ENCODE measurements around the gene EMC8.
"Not testable (repeated sequence)": the region's sequence is repeated elsewhere in the genome, so short reads cannot be mapped to it uniquely, and the experiment has no call there.

EMC8 gene

GRCh38 chr16:85812031-85812807 lies 12.9 kb upstream of the EMC8 start:
- peak; percentile 9 for DNase-seq

GRCh38 chr16:85810742-85811115 lies 11.4 kb upstream of the EMC8 start:
- DNase-seq = no peak

GRCh38 chr16:85810097-85810741 lies 10.9 kb upstream of the EMC8 start:
- DNase-seq = no peak

GRCh38 chr16:85809645-85810044 lies 10.3 kb upstream of the EMC8 start:
- no peak for DNase-seq

- DNase-seq = no peak
These were observed 9.6 kb upstream of the EMC8 start for GRCh38 chr16:85808926-85809325.

GRCh38 chr16:85808104-85808503 lies 8.8 kb upstream of the EMC8 start:
- not testable (repeated sequence) for DNase-seq

GRCh38 chr16:85807340-85807739 lies 8.0 kb upstream of the EMC8 start:
- DNase-seq = not testable (repeated sequence)

- DNase-seq = no peak
These were observed 7.2 kb upstream of the EMC8 start for GRCh38 chr16:85806539-85806938.

- DNase-seq = no peak
These were observed 6.2 kb upstream of the EMC8 start for GRCh38 chr16:85805442-85806045.

GRCh38 chr16:85803570-85803969 lies 4.2 kb upstream of the EMC8 start:
- DNase-seq = no peak

- peak; percentile 17 for DNase-seq
These were observed 951 bp upstream of the EMC8 start for GRCh38 chr16:85800321-85800669.

- peak; percentile 11 for DNase-seq
These were observed 345 bp downstream of the EMC8 start for GRCh38 chr16:85798901-85799496.

- DNase-seq = no peak
These were observed 1.0 kb downstream of the EMC8 start for GRCh38 chr16:85798283-85798776.

GRCh38 chr16:85796599-85796998 lies 2.7 kb downstream of the EMC8 start:
- DNase-seq = no peak

GRCh38 chr16:85796152-85796551 lies 3.2 kb downstream of the EMC8 start:
- no peak for DNase-seq

GRCh38 chr16:85794696-85795095 lies 4.6 kb downstream of the EMC8 start:
- DNase-seq = no peak

GRCh38 chr16:85793662-85794298 lies 5.6 kb downstream of the EMC8 start:
- DNase-seq = no peak

GRCh38 chr16:85789773-85790172 lies 9.6 kb downstream of the EMC8 start:
- no peak for DNase-seq

GRCh38 chr16:85788819-85789218 lies 10.5 kb downstream of the EMC8 start:
- DNase-seq = no peak

GRCh38 chr16:85785927-85786326 lies 13.4 kb downstream of the EMC8 start:
- DNase-seq = no peak

GRCh38 chr16:85784813-85785212 lies 14.5 kb downstream of the EMC8 start:
- DNase-seq = no peak

GRCh38 chr16:85783441-85783840 lies 15.9 kb downstream of the EMC8 start:
- DNase-seq = no peak

GRCh38 chr16:85782451-85782850 lies 16.9 kb downstream of the EMC8 start:
- no peak for DNase-seq

Measured in fibroblast of skin of scalp (primary cell).